H1 (cell line): ENCODE measurements around the gene CD44.

ENCODE experiments used
- EGR1 ChIP-seq: IDR thresholded peaks from 2 replicates; pipeline ENCODE4 v1.6.1; 2011; ENCODE audit warnings: low read depth, low read length, borderline replicate concordance
- POLR2AphosphoS5 ChIP-seq: IDR thresholded peaks from 2 replicates; pipeline ENCODE4 v1.6.1; 2011; ENCODE audit warnings: low read depth, low read length
- TF ChIP-seq, protein P1 (sequence below), 3 experiments: IDR thresholded peaks; 1 replicate in 2 of 3; 2 replicates in 1 of 3; pipeline versions ENCODE4 v1.5.1 to v1.6.1; 2011; ENCODE audit warnings: low read length in 3 of 3, mild to moderate bottlenecking in 3 of 3, inconsistent platforms in 2 of 3, low read depth in 1 of 3, moderate library complexity in 1 of 3; ENCODE audit not compliant: insufficient read depth in 1 of 3; ENCODE audit errors: control extremely low read depth in 1 of 3

DNA sequence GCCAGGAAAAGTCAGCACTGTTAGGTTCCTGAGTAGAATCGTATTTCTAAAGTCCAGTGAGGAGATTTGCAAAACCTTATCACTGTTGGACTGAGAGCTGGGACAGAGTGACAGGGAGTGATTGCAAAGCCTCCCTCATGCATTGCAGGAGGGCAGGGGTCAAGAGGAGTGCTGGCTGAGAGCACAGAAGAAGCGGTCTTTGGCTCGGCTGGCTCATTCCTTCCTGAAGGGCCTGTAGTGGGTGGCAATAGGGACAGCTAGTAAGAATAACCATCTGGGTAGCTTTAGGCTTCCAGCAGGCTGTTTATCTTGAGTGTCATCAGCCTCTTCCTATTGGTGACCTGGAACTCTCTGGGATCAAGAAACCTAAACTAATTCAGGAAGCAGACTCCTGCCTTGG, 53.4 kb downstream of the CD44 start:
- TF ChIP-seq POLR2AphosphoS5 (no peak), EGR1 (no peak)
- TF ChIP-seq, protein P1, sequence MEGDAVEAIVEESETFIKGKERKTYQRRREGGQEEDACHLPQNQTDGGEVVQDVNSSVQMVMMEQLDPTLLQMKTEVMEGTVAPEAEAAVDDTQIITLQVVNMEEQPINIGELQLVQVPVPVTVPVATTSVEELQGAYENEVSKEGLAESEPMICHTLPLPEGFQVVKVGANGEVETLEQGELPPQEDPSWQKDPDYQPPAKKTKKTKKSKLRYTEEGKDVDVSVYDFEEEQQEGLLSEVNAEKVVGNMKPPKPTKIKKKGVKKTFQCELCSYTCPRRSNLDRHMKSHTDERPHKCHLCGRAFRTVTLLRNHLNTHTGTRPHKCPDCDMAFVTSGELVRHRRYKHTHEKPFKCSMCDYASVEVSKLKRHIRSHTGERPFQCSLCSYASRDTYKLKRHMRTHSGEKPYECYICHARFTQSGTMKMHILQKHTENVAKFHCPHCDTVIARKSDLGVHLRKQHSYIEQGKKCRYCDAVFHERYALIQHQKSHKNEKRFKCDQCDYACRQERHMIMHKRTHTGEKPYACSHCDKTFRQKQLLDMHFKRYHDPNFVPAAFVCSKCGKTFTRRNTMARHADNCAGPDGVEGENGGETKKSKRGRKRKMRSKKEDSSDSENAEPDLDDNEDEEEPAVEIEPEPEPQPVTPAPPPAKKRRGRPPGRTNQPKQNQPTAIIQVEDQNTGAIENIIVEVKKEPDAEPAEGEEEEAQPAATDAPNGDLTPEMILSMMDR (IDR thresholded peaks at IDR 0.05; ENCODE audit: control extremely low read depth in 1 of 3, insufficient read depth in 1 of 3, low read depth in 1 of 3, low read length in 3 of 3) = no peak
